Chondrocyte (in vitro differentiated cells): ENCODE results near the gene PMF1. TPM values are rescaled to one million over a fixed set of nuclear protein-coding genes. Genes with fewer than 3 reads are reported as not detected.
A peak's percentile ranks its signal among the peaks of the same experiment; 100 is the strongest.
"Not testable (repeated sequence)": the region's sequence is repeated elsewhere in the genome, so short reads cannot be mapped to it uniquely, and the experiment has no call there.

ENCODE experiments used
- DNase-seq: peaks from one replicate; pipeline ENCODE4 v3.0.0; 2021; ENCODE audit warnings: mixed read lengths, low spot score
- H3K27ac Mint-ChIP-seq: one replicate; pipeline ENCODE4 v1.8.0; 2021; ENCODE audit warnings: mild to moderate bottlenecking, moderate library complexity, mixed read lengths; ENCODE audit not compliant: unreplicated experiment
- H3K27me3 Mint-ChIP-seq: 2 replicates; pipeline ENCODE4 v1.8.0; 2021; ENCODE audit warnings: low read depth, mixed read lengths
- H3K36me3 Mint-ChIP-seq: 2 replicates; pipeline ENCODE4 v1.8.0; 2021; ENCODE audit warnings: low read depth, mixed read lengths
- H3K4me1 Mint-ChIP-seq: 2 replicates; pipeline ENCODE4 v1.8.0; 2021; ENCODE audit warnings: low read depth, mild to moderate bottlenecking, mixed read lengths
- H3K4me3 Mint-ChIP-seq: one replicate; pipeline ENCODE4 v1.8.0; 2021; ENCODE audit warnings: mild to moderate bottlenecking, moderate library complexity, mixed read lengths; ENCODE audit not compliant: unreplicated experiment
- H3K9me3 Mint-ChIP-seq: 2 replicates; pipeline ENCODE4 v1.8.0; 2021; ENCODE audit warnings: low read depth, mixed read lengths
- CTCF ChIP-seq: fragments of 200-600 bp; sonication (generic); IDR thresholded peaks from 2 replicates; pipeline ENCODE4 v1.5.0; 2021; ENCODE audit warnings: antibody characterized with exemption, mild to moderate bottlenecking, moderate library complexity
- total RNA-seq: library from RNA; stranded (reverse); gene quantifications from 3 replicates; pipeline ENCODE4 v1.2.1, GENCODE V29; 2021

PMF1 gene
- total RNA-seq, 1 donor from 2014 or later, result 38.6 TPM

DNA sequence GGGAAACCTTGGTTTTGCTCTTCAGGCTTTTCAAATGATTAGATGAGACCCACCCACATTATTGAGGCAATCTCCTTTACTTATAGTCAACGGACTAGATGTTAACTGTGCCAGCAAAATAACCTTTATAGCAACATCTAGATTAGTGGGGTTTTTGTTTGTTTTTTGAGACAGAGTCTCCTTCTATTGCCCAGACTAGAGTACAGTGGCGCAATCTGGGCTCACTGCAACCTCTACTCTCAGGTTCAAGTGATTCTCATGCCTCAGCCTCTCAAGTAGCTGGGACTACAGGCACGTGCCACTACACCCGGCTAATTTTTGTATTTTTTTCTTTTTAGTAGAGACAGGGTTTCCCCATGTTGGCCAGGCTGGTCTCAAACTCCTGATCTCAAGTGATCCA lies 22.5 kb upstream of the PMF1 start:
- H3K27me3 Mint-ChIP-seq, H3K9me3 Mint-ChIP-seq, H3K27ac Mint-ChIP-seq, DNase-seq, H3K4me3 Mint-ChIP-seq, H3K36me3 Mint-ChIP-seq: not testable (repeated sequence)
- H3K4me1 Mint-ChIP-seq, result peaks cover 16% of the 10 kb centered on the region

DNA sequence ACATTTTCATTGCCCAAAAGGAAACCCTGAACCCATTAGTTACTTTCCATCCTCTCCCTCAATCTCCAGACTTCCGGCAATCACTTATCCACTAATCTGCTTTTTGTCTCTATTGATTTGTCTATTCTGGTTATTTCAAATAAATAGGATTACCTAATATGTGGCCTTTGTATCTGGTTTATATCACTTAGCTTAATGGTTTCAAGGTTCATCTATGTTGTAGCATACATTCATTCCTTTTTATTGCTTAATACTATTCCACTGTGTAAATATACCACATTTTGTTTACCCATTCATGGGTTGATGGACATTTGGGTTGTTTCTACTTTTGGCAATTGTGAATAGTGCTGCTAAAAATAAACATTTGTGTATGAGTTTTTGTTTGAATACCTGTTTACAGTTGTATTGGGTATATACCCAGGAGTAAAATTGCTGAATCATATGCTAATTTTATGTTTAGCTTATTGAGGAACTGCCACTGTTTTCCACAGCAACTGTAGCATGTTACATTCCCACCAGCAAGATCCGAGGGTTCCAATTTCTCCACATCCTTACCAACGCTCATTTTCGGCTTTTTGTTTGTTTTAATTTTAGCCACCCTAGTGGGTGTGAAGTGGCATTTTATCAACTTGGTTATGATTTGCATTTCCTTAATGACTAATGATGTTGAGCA lies 21.4 kb upstream of the PMF1 start:
- Mint-ChIP-seq H3K27me3 (no peaks in the 10 kb centered on the region), H3K4me3 (no peak overlapping the region), H3K27ac (no peak overlapping the region), H3K36me3 (peaks cover 1% of the 10 kb centered on the region), H3K4me1 (peaks cover 23% of the 10 kb centered on the region), H3K9me3 (peaks cover 6% of the 10 kb centered on the region)
- no peak for DNase-seq
- no peak for TF ChIP-seq CTCF

GRCh38 chr1:156193208-156193487 lies 19.7 kb upstream of the PMF1 start:
- no peak for TF ChIP-seq CTCF
- peaks cover 23% of the 10 kb centered on the region for H3K4me1 Mint-ChIP-seq
- no peak for DNase-seq
- H3K4me3 Mint-ChIP-seq, result peak overlapping the region; percentile 100
- H3K27ac Mint-ChIP-seq, result peak overlapping the region; percentile 96
- no peaks in the 10 kb centered on the region for H3K27me3 Mint-ChIP-seq
- peaks cover 1% of the 10 kb centered on the region for H3K36me3 Mint-ChIP-seq
- H3K9me3 Mint-ChIP-seq, result no peaks in the 10 kb centered on the region

DNA sequence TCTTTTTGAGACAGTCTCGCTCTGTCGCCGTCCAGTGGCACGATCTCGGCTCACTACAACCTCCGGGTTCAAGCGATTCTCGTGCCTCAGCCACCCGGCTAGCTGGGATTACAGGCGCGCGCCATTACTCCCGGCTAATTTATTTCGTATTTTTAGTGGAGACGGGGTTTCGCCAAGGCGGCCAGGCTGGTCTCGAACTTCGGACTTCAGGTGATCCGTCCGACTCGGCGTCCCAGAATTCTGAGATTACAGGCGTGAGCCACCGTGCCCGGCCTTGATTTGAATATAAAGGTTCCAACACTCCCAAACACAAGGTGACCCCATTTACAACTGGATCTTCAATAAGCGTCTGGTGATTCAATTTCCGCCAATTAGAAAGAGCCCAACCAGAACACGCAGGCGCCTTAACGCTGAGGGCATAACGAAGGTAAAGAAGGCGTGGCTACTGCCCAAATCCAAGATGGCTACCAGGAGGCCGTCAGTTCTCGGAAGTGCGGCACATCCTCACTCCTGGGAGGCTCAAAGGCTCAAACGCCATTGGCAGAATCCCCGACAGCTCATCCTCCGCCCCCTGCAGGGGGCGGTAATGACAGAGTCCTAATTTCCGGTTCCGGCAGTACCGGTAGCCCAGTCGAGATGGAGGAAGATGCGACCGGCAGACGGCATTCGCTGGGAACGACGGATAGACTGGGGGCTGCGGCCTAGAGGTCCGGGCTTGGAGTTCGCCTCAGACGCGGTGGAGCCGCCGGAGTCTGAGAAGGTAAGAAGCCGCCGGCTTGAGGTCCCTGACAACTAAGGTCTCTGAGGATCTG lies 19.1 kb upstream of the PMF1 start, which contains the start of gene SLC25A44:
Gene SLC25A44, plus strand, starts transcription at position 617 of the 812 bp plus-strand sequence. CDS start 5,744 bp downstream, outside the sequence.
- peak; percentile 78 for TF ChIP-seq CTCF
- Mint-ChIP-seq H3K4me1 (peaks cover 23% of the 10 kb centered on the region), H3K36me3 (peaks cover 1% of the 10 kb centered on the region), H3K9me3 (no peaks in the 10 kb centered on the region), H3K27me3 (no peaks in the 10 kb centered on the region), H3K27ac (peak within 1 kb of the TSS; percentile 96), H3K4me3 (peak within 1 kb of the TSS; percentile 100)
- peak; percentile 95 for DNase-seq

- Mint-ChIP-seq H3K9me3 (no peaks in the 10 kb centered on the region), H3K4me3 (peak overlapping the region; percentile 100), H3K27ac (peak overlapping the region; percentile 96), H3K27me3 (no peaks in the 10 kb centered on the region), H3K4me1 (peaks cover 23% of the 10 kb centered on the region), H3K36me3 (peaks cover 2% of the 10 kb centered on the region)
- DNase-seq, result no peak
- no peak for TF ChIP-seq CTCF
These were observed 18.5 kb upstream of the PMF1 start for GRCh38 chr1:156194300-156194652.
